Astrocyte of the cerebellum (primary cell): ENCODE data around the gene BRCC3.

Experiments used
- DNase-seq: peaks from one replicate; pipeline ENCODE4 v3.0.0-alpha.2; 2011; ENCODE audit warnings: low read depth
- H3K4me3 ChIP-seq: 2 replicates; pipeline ENCODE4 v1.5.1; 2011; ENCODE audit warnings: mild to moderate bottlenecking, low read depth, low read length, moderate library complexity
- in situ Hi-C: cut with HindIII; loops from 2 replicates; pipeline ENCODE4 v1.10.0; 2017; ENCODE audit warnings: low sequenced_read_pairs
- TF ChIP-seq, protein P1 (sequence below): IDR thresholded peaks from 2 replicates; pipeline ENCODE4 v1.5.1; 2012; ENCODE audit warnings: low read length, low read depth, moderate library complexity, mild to moderate bottlenecking; ENCODE audit errors: missing control alignments

Gene BRCC3

DNA sequence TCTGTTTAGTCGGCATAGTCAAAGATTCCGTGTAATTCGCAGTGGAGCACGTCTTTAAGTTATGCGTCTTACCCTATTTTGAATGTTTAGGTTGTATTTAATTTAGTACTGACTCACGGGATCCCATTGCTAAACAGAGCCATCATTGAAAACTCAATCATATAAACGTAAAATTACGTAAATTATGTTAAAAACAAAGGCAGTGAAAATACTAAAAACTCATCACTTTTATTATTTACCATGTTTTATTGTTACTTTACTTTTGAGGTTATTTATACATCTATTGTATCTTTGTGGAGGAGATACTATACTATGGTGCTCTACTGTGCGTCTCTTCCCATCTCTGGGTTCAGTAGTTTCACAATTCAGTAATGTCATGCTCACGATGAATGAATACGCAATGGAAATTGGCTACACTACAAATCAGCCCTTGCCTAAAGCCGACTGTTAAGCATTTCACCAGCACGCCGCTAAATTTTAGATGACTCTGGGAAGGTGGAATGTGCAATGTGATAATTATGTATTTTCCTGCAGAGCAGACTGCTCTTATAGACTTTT, 43.7 kb upstream of the BRCC3 start:
- DNase-seq = peak; percentile 65
- in situ Hi-C loops = no loop called here

DNA sequence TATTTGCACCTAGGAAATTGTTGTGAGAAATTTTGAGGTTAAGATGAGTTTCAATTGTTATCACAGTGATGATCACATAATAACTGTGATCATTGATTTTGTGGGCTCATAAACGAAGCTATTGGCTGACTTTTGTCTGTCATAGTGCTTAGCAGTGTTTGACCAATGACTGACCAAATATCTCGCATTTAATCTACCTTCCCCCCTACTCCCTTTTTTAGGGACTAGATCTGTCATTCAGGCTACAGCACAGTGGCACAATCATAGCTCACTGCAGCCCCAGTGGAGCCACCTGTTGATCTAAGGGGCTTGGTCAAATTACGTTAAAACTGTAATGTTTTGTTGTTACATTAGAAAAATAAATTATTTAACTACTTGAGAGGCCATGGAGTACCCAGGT, 43.2 kb upstream of the BRCC3 start:
- in situ Hi-C loops = no loop called here
- no peak for DNase-seq
- TF ChIP-seq, protein P1, sequence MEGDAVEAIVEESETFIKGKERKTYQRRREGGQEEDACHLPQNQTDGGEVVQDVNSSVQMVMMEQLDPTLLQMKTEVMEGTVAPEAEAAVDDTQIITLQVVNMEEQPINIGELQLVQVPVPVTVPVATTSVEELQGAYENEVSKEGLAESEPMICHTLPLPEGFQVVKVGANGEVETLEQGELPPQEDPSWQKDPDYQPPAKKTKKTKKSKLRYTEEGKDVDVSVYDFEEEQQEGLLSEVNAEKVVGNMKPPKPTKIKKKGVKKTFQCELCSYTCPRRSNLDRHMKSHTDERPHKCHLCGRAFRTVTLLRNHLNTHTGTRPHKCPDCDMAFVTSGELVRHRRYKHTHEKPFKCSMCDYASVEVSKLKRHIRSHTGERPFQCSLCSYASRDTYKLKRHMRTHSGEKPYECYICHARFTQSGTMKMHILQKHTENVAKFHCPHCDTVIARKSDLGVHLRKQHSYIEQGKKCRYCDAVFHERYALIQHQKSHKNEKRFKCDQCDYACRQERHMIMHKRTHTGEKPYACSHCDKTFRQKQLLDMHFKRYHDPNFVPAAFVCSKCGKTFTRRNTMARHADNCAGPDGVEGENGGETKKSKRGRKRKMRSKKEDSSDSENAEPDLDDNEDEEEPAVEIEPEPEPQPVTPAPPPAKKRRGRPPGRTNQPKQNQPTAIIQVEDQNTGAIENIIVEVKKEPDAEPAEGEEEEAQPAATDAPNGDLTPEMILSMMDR = no peak
- H3K4me3 ChIP-seq = peak overlapping the region; percentile 69

More for the DNA sequence above, 43.7 kb upstream of the BRCC3 start:
- TF ChIP-seq, protein P1 = no peak
- H3K4me3 ChIP-seq = peak overlapping the region; percentile 69

DNA sequence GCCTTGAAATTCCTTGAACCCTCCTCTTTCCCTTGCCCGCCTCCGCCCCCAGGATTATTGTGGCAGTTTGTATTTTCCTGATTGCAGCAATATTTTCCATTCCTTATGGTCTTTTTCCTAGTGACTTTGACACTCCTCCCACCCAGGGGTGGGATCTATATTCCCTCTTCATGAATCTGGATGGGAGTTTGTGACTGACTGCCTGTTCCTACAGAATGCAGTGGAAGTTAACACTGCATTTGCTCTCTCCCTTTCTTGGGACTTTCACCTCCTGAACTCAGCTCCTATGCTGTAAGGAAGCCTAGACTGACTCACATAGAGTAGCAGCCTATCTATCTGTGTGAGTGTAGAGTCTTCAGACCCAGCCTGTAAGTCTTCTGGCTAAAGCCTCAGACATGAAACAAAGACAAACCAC, 42.4 kb upstream of the BRCC3 start:
- H3K4me3 ChIP-seq = no peak overlapping the region
- TF ChIP-seq, protein P1 = no peak
- in situ Hi-C loops = no loop called here
- DNase-seq = peak; percentile 13

DNA sequence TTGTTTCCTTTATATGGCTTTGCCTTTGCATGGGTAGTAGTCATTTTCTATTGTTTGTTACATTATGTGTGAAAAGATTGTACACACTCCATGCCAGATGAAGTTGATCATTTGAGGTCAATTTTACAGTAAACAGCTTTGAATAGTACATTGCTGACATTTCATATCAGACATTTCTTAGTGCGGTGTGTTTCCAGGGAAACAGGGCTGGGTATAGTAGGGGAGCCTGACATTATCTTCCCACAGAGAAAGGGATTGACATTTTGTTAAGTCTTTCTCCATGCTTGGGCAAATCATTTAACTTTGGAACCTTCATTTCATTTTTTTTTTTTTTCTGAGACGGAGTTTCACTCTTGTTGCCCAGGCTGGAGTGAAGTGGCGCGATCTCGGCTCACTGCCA, 39.7 kb upstream of the BRCC3 start:
- no peak for DNase-seq
- H3K4me3 ChIP-seq = no peak overlapping the region
- TF ChIP-seq, protein P1 = no peak
- in situ Hi-C loops = no loop called here

DNA sequence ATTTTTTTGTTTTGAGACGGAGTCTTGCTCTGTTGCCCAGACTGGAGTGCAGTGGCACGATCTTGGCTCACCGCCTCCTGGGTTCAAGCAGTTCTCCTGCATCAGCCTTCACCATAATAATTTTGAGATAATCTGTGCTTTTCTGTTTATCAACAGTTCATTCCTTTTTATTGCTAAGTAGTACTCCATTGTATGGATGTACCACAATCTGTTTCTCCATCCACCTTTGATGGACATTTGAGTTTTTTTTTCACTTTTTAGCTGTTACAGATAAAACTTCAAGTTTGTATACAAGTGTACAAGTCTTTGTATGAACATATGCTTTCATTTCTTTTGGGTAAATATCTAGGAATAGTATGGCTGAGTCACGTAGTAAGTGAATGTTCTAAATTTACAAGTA, 35.6 kb upstream of the BRCC3 start:
- TF ChIP-seq, protein P1 = no peak
- no peak overlapping the region for H3K4me3 ChIP-seq

DNA sequence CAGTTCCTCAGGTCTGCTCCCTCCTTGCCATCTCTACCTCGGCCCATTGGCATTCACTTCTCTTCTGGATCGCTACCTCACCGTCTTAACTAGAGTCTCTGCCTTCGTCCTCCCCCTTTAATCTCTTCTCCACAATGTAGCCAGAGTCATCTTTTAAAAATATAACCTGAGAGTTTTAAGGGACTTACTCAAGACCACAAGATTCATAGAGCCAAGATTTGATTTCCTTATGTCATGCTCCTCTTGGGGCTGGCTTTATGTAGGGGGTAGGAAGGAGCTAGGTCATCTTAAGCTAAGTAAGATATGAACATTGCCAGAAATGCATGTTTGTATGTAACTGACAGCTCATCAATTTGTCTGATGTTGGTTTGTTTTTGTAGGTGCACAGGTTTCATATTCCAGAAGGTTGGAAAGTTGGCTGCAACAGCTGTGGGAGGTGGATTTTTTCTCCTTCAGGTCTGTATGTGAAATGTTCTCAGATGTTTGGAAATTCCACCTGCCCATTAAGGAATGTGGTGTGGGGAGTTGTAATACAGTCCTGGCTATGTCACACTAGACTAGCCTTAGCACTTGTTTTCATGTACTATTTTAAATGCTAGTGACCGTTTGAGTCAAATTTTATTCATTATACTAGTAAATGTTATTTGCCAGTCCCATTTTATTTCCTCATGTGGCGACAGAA, 25.0 kb upstream of the BRCC3 start:
- no peak overlapping the region for H3K4me3 ChIP-seq
- TF ChIP-seq, protein P1 = no peak
- DNase-seq = no peak
- in situ Hi-C loops = no loop called here

More for the DNA sequence above, 35.6 kb upstream of the BRCC3 start:
- DNase-seq = no peak
- in situ Hi-C loops = no loop called here
